ENCODE measurements around the gene RFWD3.

The RFWD3 gene

DNA sequence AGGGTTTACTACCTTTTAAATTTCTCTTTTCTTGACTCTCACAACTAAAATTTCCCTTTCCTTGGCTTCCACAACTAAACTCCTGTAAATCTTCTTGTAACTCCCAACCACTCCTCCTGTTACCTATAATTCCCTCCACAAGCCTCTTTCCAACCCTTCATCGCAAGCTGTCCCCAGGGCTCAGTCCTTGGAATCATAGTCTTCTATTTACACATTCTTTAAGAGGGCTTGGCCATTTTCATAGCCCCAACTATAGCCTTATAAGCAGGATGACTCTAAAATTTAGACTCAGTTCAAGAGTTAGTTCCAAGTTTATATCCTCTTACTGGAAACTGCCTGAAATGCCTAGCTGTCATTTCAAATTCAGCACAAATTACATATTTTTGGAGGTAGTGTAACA lies 83.7 kb downstream of the RFWD3 start:
- no peak for DNase-seq (ENCODE audit: low read depth)

DNA sequence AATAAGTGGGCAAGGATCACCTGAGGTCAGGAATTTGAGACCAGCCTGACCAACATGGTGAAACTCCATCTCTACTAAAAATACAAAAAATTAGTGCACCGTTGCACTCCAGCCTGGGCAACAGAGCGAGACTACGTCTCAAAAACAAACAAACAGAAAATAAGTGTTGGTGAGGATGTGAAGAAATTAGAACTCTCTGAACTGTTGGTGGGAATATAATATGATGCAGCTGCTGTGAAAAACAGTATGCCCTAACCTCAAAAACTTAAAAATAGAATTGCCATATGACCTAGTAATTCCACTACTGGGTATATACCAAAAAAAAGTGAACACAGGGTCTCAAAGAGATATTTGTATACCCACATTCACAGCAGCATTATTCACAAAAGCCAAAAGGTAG lies 85.8 kb downstream of the RFWD3 start:
- DNase-seq (ENCODE audit: low read depth): no peak

DNA sequence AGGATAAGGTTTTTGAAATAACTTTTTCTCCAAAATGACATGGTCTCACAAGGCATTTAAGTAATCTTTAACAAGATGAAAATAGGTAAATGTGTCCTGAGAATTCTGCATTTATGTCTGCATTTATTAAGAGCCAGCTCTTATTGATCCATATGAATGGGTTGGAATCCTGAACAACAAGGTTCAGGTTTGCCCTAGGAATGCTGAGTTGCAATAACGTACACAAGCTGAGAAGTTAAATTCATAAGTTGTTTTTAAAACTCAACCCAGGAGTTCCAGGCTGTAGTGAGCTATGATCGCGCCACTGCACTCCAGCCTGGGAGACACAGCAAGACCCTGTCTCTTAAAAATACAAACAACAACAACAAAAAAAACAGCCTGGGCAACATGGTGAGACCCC lies 87.8 kb downstream of the RFWD3 start:
- DNase-seq (ENCODE audit: low read depth): no peak

DNA sequence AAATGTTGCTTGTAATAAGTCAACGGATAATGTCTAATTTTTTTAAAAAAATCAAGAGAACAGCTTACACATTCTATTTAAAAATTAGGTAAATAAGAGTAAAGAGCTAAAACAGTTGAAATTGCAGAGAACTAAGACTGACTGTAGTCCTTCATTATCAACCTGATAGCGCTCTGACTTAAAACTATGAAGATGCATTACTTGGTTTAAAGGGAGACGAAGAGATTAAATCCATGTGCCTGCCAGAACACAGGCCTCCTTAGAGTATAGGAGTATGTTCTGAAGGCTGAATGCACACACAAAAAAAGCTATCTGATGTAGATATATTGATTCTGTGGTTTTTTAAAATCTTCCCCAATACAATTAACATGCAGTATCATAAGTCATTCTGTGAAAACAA lies 88.2 kb downstream of the RFWD3 start:
- DNase-seq (ENCODE audit: low read depth): no peak

DNA sequence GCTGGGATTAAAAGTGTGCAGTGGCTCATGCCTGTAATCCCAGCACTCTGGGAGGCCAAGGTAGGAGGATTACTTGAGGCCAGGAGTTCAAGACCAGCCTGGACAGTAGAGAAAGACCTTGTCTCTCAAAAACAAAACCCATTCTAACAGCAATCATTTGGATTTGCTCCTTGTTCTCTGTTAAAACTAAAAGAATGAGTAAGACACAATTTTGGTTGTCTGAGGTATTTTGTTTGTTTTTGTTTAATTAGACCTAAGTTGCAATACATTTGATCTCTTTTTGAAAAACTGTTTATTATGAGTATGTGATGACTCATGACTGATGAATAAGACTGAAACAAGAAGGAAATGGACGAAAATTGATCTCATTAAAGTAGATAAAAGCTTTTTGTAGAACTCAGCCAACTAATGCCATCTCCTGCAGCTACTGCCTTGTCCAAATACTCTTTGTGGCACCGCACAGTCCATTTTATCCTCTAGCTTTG lies 88.8 kb downstream of the RFWD3 start:
- DNase-seq (ENCODE audit: low read depth): no peak

DNA sequence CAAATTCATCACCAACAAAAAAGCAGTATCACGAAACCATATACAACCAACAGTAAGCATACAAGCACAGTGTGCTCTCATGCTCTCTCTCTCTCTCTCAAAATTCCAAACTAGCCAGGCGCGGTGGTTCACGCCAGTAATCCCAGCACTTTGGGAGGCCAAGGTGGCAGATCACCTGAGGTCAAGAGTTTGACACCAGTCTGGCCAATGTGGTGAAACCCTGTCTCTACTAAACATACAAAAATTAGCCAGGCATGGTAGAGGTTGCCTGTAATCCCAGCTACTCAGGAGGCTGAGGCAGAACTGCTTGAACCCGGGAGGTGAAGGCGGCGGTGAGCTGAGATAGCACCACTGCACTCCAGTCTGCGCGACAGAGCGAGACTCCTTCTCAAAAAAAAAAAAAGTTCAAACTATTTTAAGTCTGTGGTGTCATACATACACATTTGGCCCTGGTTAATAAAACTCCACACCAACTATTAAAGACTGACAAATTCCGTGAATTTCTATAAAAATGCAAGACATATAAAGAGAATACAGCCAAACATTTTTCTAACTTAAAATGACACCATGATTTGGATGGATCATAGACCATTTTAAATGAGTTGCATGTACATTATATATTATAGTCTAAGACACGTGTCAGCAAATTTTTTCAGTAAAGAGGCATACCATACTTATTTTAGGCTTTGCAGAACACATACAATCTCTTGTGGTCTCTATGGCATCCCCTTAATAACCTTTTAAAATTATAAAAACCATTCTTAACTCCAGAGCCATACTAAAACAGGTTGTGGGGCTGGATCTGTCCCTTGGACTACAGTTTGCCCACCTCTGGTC lies 90.7 kb downstream of the RFWD3 start:
- no peak for DNase-seq (ENCODE audit: low read depth)

DNA sequence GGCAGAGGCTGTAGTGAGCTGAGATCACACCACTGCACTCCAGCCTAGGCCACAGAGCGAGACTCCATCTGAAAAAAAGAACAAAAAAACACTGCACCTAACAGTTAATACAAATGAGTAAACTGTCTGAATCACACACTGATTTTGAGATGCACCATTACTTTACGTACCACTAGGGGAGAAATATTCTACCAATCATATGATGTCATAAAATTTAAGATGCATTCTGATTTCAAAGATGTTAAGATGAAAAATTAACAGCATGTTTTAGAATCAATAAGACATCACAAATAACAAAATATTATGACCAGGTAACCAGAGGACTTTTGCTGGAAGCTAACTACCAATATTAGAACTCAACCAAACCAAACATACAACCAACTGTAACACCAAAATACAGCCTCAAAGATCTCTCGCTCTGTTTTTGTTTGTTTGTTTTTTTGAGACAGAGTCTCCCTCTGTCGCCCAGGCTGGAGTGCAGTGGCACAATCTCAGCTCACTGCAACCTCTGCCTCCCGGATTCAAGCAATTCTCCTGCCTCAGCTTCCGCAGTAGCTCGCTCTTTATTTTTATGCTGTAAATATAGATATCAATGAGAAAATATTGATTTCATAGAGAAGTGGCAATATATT lies 91.4 kb downstream of the RFWD3 start:
- DNase-seq (ENCODE audit: low read depth): no peak

DNA sequence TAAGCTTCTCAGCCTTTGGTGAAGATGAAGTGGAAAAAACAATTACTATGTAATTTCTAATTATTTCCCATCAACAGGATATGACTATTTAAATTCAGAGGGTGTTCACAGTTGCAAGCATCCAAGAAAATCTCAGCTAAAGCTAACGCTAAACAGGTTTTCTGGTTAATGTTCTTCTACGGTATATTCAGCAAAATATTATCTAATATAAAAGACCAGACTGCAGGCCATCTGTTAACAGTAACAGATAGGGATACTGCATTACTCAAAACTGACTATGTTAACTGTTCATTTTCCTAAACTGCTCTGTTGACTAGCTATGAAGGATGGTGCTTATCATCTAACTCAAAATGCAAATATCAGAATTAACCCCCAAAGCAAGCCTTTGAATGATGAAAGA lies 92.5 kb downstream of the RFWD3 start:
- no peak for DNase-seq (ENCODE audit: low read depth)

DNA sequence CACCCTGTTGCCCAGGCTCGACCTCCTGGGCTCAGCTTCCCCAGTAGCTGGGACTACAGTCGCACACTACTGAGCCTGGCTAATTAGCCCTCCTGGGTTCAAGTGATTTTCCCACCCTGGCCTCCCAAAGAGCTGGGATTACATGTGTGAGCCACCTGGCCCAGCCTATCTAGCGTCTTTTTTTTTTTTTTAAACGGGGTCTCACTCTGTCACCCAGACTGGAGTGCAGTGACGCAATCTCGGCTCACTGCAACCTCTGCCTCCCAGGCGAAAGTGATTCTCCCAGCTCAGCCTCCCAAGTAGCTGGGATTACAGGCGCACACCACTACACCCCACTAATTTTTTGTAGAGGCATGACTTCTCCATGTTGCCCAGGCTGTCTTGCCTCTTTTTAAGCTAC lies 93.1 kb downstream of the RFWD3 start:
- DNase-seq (ENCODE audit: low read depth): no peak

Measured in stimulated activated CD8-positive, alpha-beta memory T cell treated with anti-CD3 and anti-CD28 coated beads, Interleukin-7, amount 100 ng/mL, for 24 hours (primary cell).